Measurements from ENCODE around the gene PLAAT4.

The PLAAT4 gene

GRCh38 chr11:63536669-63537292 is at the start of gene PLAAT4:
PLAAT4 (plus strand) TSS chr11:63536808; CDS start chr11:63536869, 61 bp downstream.
- DNase-seq (ENCODE audit: low read depth in 2 of 2) = no peak

GRCh38 chr11:63488789-63489188 is 47.8 kb upstream of the PLAAT4 start:
- DNase-seq (ENCODE audit: low read depth in 2 of 2) = no peak

- no peak for DNase-seq (ENCODE audit: low read depth in 2 of 2)
Measured at GRCh38 chr11:63489879-63490278, 46.7 kb upstream of the PLAAT4 start.

GRCh38 chr11:63490551-63491239 is 45.9 kb upstream of the PLAAT4 start, which contains the start of gene PLAAT5:
PLAAT5 (minus strand) TSS chr11:63491167; CDS start chr11:63491034, 133 bp downstream.
- DNase-seq (ENCODE audit: low read depth in 2 of 2) = no peak

GRCh38 chr11:63491240-63491587 is 45.4 kb upstream of the PLAAT4 start:
- DNase-seq (ENCODE audit: low read depth in 2 of 2) = no peak

GRCh38 chr11:63491636-63492372 is 44.8 kb upstream of the PLAAT4 start:
- DNase-seq (ENCODE audit: low read depth in 2 of 2) = no peak

GRCh38 chr11:63492441-63492840 is 44.2 kb upstream of the PLAAT4 start:
- DNase-seq (ENCODE audit: low read depth in 2 of 2) = no peak

GRCh38 chr11:63493127-63493526 is 43.5 kb upstream of the PLAAT4 start:
- DNase-seq (ENCODE audit: low read depth in 2 of 2) = no peak

- no peak for DNase-seq (ENCODE audit: low read depth in 2 of 2)
Measured at GRCh38 chr11:63494975-63495374, 41.6 kb upstream of the PLAAT4 start.

- no peak for DNase-seq (ENCODE audit: low read depth in 2 of 2)
Measured at GRCh38 chr11:63499874-63500273, 36.7 kb upstream of the PLAAT4 start.

- DNase-seq (ENCODE audit: low read depth in 2 of 2) = no peak
Measured at GRCh38 chr11:63501236-63501635, 35.4 kb upstream of the PLAAT4 start.

GRCh38 chr11:63502252-63502820 is 34.3 kb upstream of the PLAAT4 start:
- no peak for DNase-seq (ENCODE audit: low read depth in 2 of 2)

- no peak for DNase-seq (ENCODE audit: low read depth in 2 of 2)
Measured at GRCh38 chr11:63503492-63503891, 33.1 kb upstream of the PLAAT4 start.

GRCh38 chr11:63504054-63504453 is 32.6 kb upstream of the PLAAT4 start:
- no peak for DNase-seq (ENCODE audit: low read depth in 2 of 2)

GRCh38 chr11:63504933-63505586 is 31.5 kb upstream of the PLAAT4 start:
- DNase-seq (ENCODE audit: low read depth in 2 of 2) = no peak

GRCh38 chr11:63505857-63506528 is 30.6 kb upstream of the PLAAT4 start, which contains the start of gene LGALS12:
LGALS12 (plus strand) TSS chr11:63506084; CDS start chr11:63506459, 375 bp downstream.
- DNase-seq (ENCODE audit: low read depth in 2 of 2) = no peak

- no peak for DNase-seq (ENCODE audit: low read depth in 2 of 2)
Measured at GRCh38 chr11:63506876-63507275, 29.7 kb upstream of the PLAAT4 start.

- no peak for DNase-seq (ENCODE audit: low read depth in 2 of 2)
Measured at GRCh38 chr11:63507511-63507910, 29.1 kb upstream of the PLAAT4 start.

- no peak for DNase-seq (ENCODE audit: low read depth in 2 of 2)
Measured at GRCh38 chr11:63508009-63508408, 28.6 kb upstream of the PLAAT4 start.

GRCh38 chr11:63508745-63509144 is 27.9 kb upstream of the PLAAT4 start:
- no peak for DNase-seq (ENCODE audit: low read depth in 2 of 2)

GRCh38 chr11:63510360-63511047 is 26.1 kb upstream of the PLAAT4 start:
- DNase-seq (ENCODE audit: low read depth in 2 of 2) = no peak
